Subcutaneous abdominal adipose tissue (tissue), 5 donors: ENCODE data around the gene ADAM12.
"Not testable (repeated sequence)": the region's sequence is repeated elsewhere in the genome, so short reads cannot be mapped to it uniquely, and the experiment has no call there.

Source experiments
- H3K27ac ChIP-seq: one replicate; pipeline ENCODE4 v1.7.0; 2013; ENCODE audit warnings: low read depth, mild to moderate bottlenecking, inconsistent platforms, low read length, moderate library complexity
- H3K27me3 ChIP-seq, 5 donors: one replicate each; pipeline ENCODE4 v1.7.0; 2013; ENCODE audit warnings: low read length in 5 of 5, inconsistent platforms in 1 of 5; ENCODE audit not compliant: control insufficient read depth in 5 of 5, insufficient read depth in 4 of 5
- H3K36me3 ChIP-seq, 5 donors: one replicate each; pipeline ENCODE4 v1.7.0; 2013; ENCODE audit warnings: low read length in 5 of 5; ENCODE audit not compliant: control insufficient read depth in 5 of 5, insufficient read depth in 5 of 5
- H3K4me1 ChIP-seq, 5 donors: one replicate each; pipeline ENCODE4 v1.7.0; 2013; ENCODE audit warnings: low read length in 5 of 5, mild to moderate bottlenecking in 3 of 5, moderate library complexity in 1 of 5; ENCODE audit not compliant: control insufficient read depth in 5 of 5, insufficient read depth in 5 of 5
- H3K4me3 ChIP-seq, 5 donors: one replicate each; pipeline ENCODE4 v1.7.0; 2013; ENCODE audit warnings: low read length in 5 of 5, low read depth in 1 of 5
- H3K9ac ChIP-seq, 5 donors: one replicate each; pipeline ENCODE4 v1.7.0; 2013; ENCODE audit warnings: low read length in 5 of 5, mild to moderate bottlenecking in 4 of 5, moderate library complexity in 3 of 5
- H3K9me3 ChIP-seq, 5 donors: one replicate each; pipeline ENCODE4 v1.7.0; 2013; ENCODE audit warnings: low read length in 5 of 5; ENCODE audit not compliant: control insufficient read depth in 5 of 5
- donor health status: healthy.
- donor health status: healthy.
- donor health status: healthy.
- donor health status: healthy.
- donor health status: healthy.

Gene ADAM12

DNA sequence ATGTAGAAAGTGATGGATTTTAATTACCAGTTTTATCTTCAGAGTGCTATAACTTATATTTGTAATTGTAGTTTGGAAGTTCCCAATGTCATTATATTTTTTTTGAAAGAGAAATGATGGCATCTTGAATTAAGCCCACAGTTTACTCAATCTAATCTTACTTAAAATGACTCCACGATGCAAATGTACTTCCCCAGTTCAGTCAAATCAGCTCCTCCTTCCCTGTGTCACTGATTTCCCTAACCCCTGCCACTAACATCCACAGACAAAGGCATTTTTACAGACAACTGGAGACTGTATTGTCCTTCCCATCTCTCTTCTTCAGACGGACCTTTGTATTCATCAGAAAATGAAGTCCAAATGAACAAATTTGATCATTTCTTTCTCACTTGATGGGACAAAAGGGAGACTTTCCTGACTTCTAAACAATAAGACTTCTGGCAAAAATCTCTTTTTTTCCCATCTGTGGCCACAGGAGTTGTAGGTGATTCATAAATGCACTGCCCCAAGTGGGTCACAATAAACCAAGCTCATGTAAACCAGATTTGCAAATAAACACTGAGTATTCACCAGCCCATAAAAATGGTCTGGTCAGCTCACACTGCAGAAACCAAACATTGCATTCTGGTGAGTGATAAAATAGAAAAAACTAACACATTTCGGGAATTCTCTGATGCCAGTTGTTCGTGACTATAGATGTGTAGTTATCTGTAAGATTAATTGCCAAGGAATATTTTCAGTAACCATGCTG lies 329.0 kb downstream of the ADAM12 start:
- H3K27ac ChIP-seq = peak overlapping the region; percentile 88
- H3K36me3 ChIP-seq = peaks cover 0 to 3% (median 0%) of the 10 kb centered on the region in 5 donors
- H3K4me1 ChIP-seq = peaks cover 11 to 41% (median 38%) of the 10 kb centered on the region in 5 donors

DNA sequence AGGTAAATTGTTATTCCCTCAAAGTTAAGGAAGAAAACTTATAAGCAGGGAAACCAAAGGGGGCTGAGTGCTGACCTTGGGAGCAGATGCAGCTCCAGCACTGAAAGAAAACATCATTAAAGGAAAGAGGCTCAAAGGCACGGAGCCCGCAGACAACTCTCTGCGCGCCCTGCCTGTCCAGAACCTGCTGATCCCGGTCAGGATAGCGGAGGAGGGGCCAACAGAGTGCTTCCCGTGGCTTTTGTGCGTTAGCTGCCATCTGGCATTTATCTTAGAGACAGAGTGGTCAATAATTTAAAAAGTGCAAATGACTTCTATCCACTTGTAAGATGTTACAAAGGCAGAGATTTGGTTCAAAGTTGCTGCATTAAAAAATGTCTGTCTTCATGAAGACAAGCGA lies 329.8 kb downstream of the ADAM12 start:
- Histone ChIP-seq H3K9me3 (peaks cover 0 to 4% (median 0%) of the 10 kb centered on the region in 5 donors), H3K9ac (no peak overlapping the region), H3K36me3 (peaks cover 0 to 3% (median 0%) of the 10 kb centered on the region in 5 donors)

More for the DNA sequence above, 329.0 kb downstream of the ADAM12 start:
- no peaks in the 10 kb centered on the region for H3K27me3 ChIP-seq
- H3K9ac ChIP-seq = no peak overlapping the region
- no peak overlapping the region for H3K4me3 ChIP-seq
- H3K9me3 ChIP-seq = peaks cover 0 to 4% (median 0%) of the 10 kb centered on the region in 5 donors

DNA sequence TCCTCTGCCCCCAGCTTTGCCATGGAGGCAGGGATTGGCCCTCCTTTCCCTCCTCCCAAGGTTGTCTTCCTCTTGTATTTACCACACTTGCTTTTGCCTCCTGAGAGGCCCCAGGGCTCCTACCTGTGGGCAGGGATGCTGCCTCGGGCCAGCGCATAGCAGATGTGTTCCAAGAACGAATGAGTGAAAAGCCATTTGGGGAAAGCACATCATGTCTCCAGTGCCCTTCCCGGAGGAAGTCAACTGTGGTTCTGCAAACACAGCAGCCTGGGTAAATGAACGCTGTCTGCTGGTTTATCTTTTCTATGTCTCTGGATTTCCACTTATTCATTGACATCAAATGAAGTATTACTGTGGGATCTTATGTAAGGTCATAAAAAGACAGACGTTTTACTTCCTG lies 330.2 kb downstream of the ADAM12 start:
- peaks cover 0 to 3% (median 0%) of the 10 kb centered on the region in 5 donors for H3K36me3 ChIP-seq
- H3K27me3 ChIP-seq = no peaks in the 10 kb centered on the region
- no peak overlapping the region for H3K27ac ChIP-seq
- peaks cover 11 to 41% (median 33%) of the 10 kb centered on the region in 5 donors for H3K4me1 ChIP-seq
- H3K4me3 ChIP-seq = no peak overlapping the region
- H3K9ac ChIP-seq = no peak overlapping the region
- peaks cover 0 to 4% (median 0%) of the 10 kb centered on the region in 5 donors for H3K9me3 ChIP-seq

More for the DNA sequence above, 329.8 kb downstream of the ADAM12 start:
- Histone ChIP-seq H3K4me1 (peaks cover 11 to 41% (median 37%) of the 10 kb centered on the region in 5 donors), H3K27me3 (no peaks in the 10 kb centered on the region), H3K27ac (no peak overlapping the region), H3K4me3 (no peak overlapping the region)

DNA sequence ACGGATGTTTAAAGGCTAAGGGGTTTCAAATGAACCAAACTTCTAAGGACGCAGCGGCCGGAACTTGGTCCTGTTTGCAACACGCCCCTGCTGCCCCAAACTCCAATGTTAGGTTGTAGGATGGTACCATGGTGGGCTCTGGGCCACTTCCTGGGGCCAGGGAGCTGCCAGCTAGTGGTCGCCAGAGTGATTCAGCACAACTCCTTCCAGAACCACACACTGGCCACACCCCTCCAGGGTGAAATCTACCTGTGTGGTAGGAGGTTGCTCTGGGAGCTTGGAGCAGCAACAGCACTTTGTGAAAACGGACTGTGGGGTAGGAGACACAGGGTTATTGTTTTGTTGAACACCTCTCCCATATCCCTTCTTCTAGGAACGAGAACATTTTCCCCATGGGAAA lies 330.8 kb downstream of the ADAM12 start:
- H3K4me3 ChIP-seq = no peak overlapping the region
- H3K9ac ChIP-seq = no peak overlapping the region
- peaks cover 0 to 4% (median 0%) of the 10 kb centered on the region in 5 donors for H3K9me3 ChIP-seq
- no peaks in the 10 kb centered on the region for H3K27me3 ChIP-seq
- peaks cover 0 to 3% (median 0%) of the 10 kb centered on the region in 5 donors for H3K36me3 ChIP-seq
- peaks cover 8 to 36% (median 27%) of the 10 kb centered on the region in 5 donors for H3K4me1 ChIP-seq
- H3K27ac ChIP-seq = no peak overlapping the region

DNA sequence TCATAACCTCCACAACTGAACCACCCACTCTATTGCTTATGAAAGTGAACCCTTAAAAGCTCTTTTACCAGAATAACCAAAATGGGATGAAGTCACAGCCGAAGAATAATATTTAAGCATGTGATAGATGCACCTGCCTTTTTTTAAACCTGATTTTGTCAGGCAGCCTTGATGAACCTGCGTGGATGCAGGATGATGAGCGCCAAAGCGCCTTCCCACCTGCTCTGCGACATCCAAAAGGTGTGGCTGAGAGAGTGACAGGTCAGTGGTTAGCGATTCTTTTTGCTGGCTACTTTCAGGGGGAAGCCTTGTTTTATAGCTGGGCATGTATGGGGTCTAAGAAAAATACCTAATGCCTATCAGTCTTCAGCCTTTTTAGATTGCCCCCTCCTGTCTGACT lies 334.1 kb downstream of the ADAM12 start:
- H3K9ac ChIP-seq = no peak overlapping the region
- H3K27ac ChIP-seq = no peak overlapping the region
- H3K27me3 ChIP-seq = no peaks in the 10 kb centered on the region
- no peak overlapping the region for H3K4me3 ChIP-seq
- H3K36me3 ChIP-seq = peaks cover 0 to 3% (median 0%) of the 10 kb centered on the region in 5 donors
- H3K9me3 ChIP-seq = no peaks in the 10 kb centered on the region
- peaks cover 0 to 30% (median 15%) of the 10 kb centered on the region in 5 donors for H3K4me1 ChIP-seq

DNA sequence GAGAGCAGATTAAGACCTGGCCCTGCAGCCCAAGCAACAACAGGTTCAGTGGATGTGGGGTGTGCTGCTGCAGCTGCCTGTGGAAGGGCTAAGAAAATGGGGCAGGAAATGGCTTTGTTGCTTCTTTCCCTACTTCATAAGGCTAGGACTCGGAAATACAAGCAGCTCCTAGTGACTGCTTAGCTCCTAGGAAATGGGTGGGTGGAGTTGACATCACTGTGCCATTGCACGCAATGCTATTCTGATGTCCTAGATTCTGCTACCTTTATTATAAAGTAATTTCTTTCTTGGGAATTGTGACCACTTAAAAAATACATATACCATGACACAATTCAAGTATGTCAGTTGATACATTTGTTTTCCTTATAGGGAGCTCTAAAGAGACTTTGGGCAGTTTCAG lies 336.1 kb downstream of the ADAM12 start:
- Histone ChIP-seq H3K4me1 (peaks cover 0 to 22% (median 15%) of the 10 kb centered on the region in 5 donors), H3K36me3 (peaks cover 0 to 3% (median 0%) of the 10 kb centered on the region in 5 donors), H3K27me3 (no peaks in the 10 kb centered on the region), H3K9ac (no peak overlapping the region), H3K27ac (no peak overlapping the region), H3K9me3 (no peaks in the 10 kb centered on the region), H3K4me3 (no peak overlapping the region)

DNA sequence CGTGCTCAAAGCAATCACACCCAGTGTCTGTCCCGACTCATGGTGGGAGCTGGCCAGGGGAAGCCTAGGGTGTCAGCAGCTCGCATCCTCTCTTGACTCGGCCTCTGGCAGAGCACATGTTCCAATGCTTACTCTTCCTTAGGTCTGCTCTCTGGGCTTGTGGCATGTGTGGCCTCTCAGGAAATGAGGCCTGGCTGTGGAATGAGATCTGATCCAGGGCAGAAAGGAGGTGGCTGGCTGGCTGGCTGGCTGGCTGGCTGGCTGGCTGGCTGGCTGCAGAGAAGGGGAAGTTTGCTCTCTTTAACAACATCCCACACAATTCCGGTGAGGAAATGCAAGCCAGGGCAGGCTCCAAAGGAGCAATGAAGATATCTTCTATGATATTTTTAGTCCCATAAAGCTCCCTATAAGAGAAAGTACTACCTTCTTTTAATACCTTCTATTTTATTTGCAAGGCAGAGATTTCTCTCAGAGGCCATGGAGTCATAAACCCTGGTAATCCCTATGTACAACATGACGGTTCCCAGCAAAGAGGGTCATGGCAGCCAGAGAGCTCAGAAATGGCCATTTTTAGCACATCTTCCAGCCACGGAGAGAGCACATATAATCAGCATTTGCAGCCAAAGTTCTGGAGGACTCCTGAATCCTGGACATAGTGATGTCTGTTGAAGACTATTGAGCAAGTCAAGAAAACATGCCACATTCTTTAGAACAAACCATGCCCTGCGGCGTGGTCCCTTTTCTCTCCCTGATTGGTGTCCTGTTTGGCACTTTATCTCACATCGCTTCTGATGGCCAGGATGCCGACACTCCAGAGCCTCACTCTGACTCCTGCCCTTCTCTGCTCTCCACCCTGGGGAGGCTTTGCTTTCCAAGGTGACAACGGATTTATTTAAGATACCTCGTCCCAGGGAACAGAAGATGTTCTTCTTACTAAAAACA lies 338.2 kb downstream of the ADAM12 start:
- Histone ChIP-seq H3K36me3 (peaks cover 0 to 3% (median 0%) of the 10 kb centered on the region in 5 donors), H3K4me1 (peaks cover 0 to 22% (median 15%) of the 10 kb centered on the region in 5 donors), H3K9me3 (no peaks in the 10 kb centered on the region), H3K9ac (no peak overlapping the region), H3K4me3 (no peak overlapping the region), H3K27me3 (no peaks in the 10 kb centered on the region), H3K27ac (no peak overlapping the region)

DNA sequence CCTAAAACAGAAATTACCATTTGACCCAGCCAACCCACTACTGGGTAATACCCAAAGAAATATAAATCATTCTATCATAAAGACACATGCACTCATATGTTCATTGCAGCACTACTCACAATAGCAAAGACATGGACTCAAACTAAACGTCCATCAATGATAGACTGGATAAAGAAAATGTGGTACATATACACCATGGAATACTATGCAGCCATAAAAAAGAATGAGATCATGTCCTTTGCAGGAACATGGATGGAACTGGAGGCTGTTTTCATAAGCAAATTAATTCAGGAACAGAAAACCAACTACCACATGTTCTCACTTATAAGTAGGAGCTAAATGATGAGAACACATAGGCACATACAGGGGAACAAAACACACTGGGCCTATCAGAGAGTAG lies 340.5 kb downstream of the ADAM12 start:
- H3K36me3 ChIP-seq, H3K27ac ChIP-seq, H3K9ac ChIP-seq, H3K4me3 ChIP-seq, H3K27me3 ChIP-seq, H3K9me3 ChIP-seq: not testable (repeated sequence)
- peaks cover 0 to 33% (median 21%) of the 10 kb centered on the region in 5 donors for H3K4me1 ChIP-seq

DNA sequence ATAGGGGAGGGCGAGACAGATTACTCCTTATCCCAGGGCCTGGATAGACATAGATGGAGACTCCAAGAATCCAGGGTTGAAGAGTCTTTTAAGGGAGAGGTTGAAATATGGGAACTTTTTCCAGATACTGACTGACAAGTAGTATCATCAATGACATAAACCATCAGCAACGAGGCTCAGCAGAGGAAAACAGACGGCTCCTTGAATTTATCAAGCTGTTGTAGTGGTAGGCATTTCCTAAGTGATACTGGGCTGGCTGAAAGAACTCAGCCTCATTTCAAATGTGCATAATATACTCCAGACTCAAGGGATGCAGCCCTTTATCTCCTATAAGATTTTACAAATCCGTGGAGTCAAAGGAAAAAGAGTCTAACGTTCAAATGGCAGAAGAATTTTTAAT lies 341.4 kb downstream of the ADAM12 start:
- H3K9me3 ChIP-seq = no peaks in the 10 kb centered on the region
- peaks cover 0 to 3% (median 0%) of the 10 kb centered on the region in 5 donors for H3K36me3 ChIP-seq
- H3K27me3 ChIP-seq = no peaks in the 10 kb centered on the region
- no peak overlapping the region for H3K27ac ChIP-seq
- H3K4me3 ChIP-seq = no peak overlapping the region
- peaks cover 3 to 39% (median 30%) of the 10 kb centered on the region in 5 donors for H3K4me1 ChIP-seq
- H3K9ac ChIP-seq = no peak overlapping the region
